ENCODE data around the gene SUSD1. TPM values are rescaled to one million over a fixed set of nuclear protein-coding genes. Genes with fewer than 3 reads are reported as not detected.
"Not testable (repeated sequence)": the region's sequence is repeated elsewhere in the genome, so short reads cannot be mapped to it uniquely, and the experiment has no call there.

The SUSD1 gene
- total RNA-seq, 1 experiment from 2014 or later: 15.0 TPM

- DNase-seq (ENCODE audit: low spot score): no peak
Observed at GRCh38 chr9:112130347-112130746, 44.8 kb downstream of the SUSD1 start.

- no peak for DNase-seq (ENCODE audit: low spot score)
Observed at GRCh38 chr9:112129246-112129645, 45.9 kb downstream of the SUSD1 start.

GRCh38 chr9:112128399-112128798 lies 46.7 kb downstream of the SUSD1 start:
- DNase-seq (ENCODE audit: low spot score): not testable (repeated sequence)

GRCh38 chr9:112127281-112127680 lies 47.8 kb downstream of the SUSD1 start:
- no peak for DNase-seq (ENCODE audit: low spot score)

GRCh38 chr9:112125951-112126388 lies 49.1 kb downstream of the SUSD1 start:
- DNase-seq (ENCODE audit: low spot score): peak; percentile 34

GRCh38 chr9:112124156-112124555 lies 50.9 kb downstream of the SUSD1 start:
- DNase-seq (ENCODE audit: low spot score): no peak

GRCh38 chr9:112121633-112122032 lies 53.5 kb downstream of the SUSD1 start:
- DNase-seq (ENCODE audit: low spot score): no peak

- peak; percentile 26 for DNase-seq (ENCODE audit: low spot score)
Observed at GRCh38 chr9:112120439-112120925, 54.6 kb downstream of the SUSD1 start.

- no peak for DNase-seq (ENCODE audit: low spot score)
Observed at GRCh38 chr9:112120030-112120341, 55.1 kb downstream of the SUSD1 start.

GRCh38 chr9:112119225-112120029 lies 55.7 kb downstream of the SUSD1 start:
- peak; percentile 93 for DNase-seq (ENCODE audit: low spot score)

GRCh38 chr9:112118009-112118408 lies 57.1 kb downstream of the SUSD1 start:
- no peak for DNase-seq (ENCODE audit: low spot score)

GRCh38 chr9:112115970-112116753 lies 58.9 kb downstream of the SUSD1 start:
- no peak for DNase-seq (ENCODE audit: low spot score)

- no peak for DNase-seq (ENCODE audit: low spot score)
Observed at GRCh38 chr9:112115109-112115508, 60.0 kb downstream of the SUSD1 start.

- peak; percentile 83 for DNase-seq (ENCODE audit: low spot score)
Observed at GRCh38 chr9:112112941-112113681, 62.0 kb downstream of the SUSD1 start.

- DNase-seq (ENCODE audit: low spot score): no peak
Observed at GRCh38 chr9:112112519-112112918, 62.6 kb downstream of the SUSD1 start.

- no peak for DNase-seq (ENCODE audit: low spot score)
Observed at GRCh38 chr9:112111461-112111860, 63.6 kb downstream of the SUSD1 start.

GRCh38 chr9:112110777-112111113 lies 64.4 kb downstream of the SUSD1 start:
- DNase-seq (ENCODE audit: low spot score): no peak

- DNase-seq (ENCODE audit: low spot score): no peak
Observed at GRCh38 chr9:112110094-112110776, 64.9 kb downstream of the SUSD1 start.

GRCh38 chr9:112104901-112105300 lies 70.2 kb downstream of the SUSD1 start:
- DNase-seq (ENCODE audit: low spot score): no peak

- no peak for DNase-seq (ENCODE audit: low spot score)
Observed at GRCh38 chr9:112104401-112104800, 70.7 kb downstream of the SUSD1 start.

GRCh38 chr9:112103405-112103804 lies 71.7 kb downstream of the SUSD1 start:
- DNase-seq (ENCODE audit: low spot score): no peak

Measured in HT-29 (cell line).